Sigmoid colon (tissue), 7 donors: ENCODE data around the gene PYDC2. TPM values are rescaled to one million over a fixed set of nuclear protein-coding genes. Genes with fewer than 3 reads are reported as not detected.

ENCODE experiments used
- DNase-seq: peaks from one replicate; pipeline ENCODE4 v3.0.0-alpha.2; 2019
- H3K27ac ChIP-seq, 4 donors: fragments of 200-600 bp; sonication (generic); one replicate each; pipeline ENCODE4 v1.5.1; 2016 to 2019; ENCODE audit warnings: mild to moderate bottlenecking in 1 of 4
- H3K27me3 ChIP-seq, 3 donors: fragments of 200-600 bp; sonication (generic); one replicate each; pipeline ENCODE4 v1.5.1; 2019; ENCODE audit warnings: mild to moderate bottlenecking in 1 of 3
- H3K36me3 ChIP-seq, 4 donors: fragments of 200-600 bp; sonication (generic); one replicate each; pipeline ENCODE4 v1.5.1; 2016 to 2019
- H3K4me1 ChIP-seq, 4 donors: fragments of 200-600 bp; sonication (generic); one replicate each; pipeline ENCODE4 v1.5.1; 2017 to 2019
- H3K4me3 ChIP-seq, 4 donors: fragments of 200-600 bp; sonication (generic); one replicate each; pipeline ENCODE4 v1.5.1; 2017 to 2019; ENCODE audit warnings: mild to moderate bottlenecking in 2 of 4, moderate library complexity in 1 of 4
- H3K9me3 ChIP-seq, 4 donors: fragments of 200-600 bp in 3 of 4; sonication (generic) in 3 of 4; one replicate each; pipeline versions ENCODE4 v1.5.1 to v1.6.1; 2013 to 2019
- CTCF ChIP-seq, 4 experiments: fragments of 450-650 bp in 3 of 4; fragments of 200-600 bp in 1 of 4; IDR thresholded peaks; one replicate each; pipeline ENCODE4 v1.5.1; 2016 to 2019; ENCODE audit warnings: antibody characterized with exemption in 4 of 4, mild to moderate bottlenecking in 3 of 4, moderate library complexity in 2 of 4
- EP300 ChIP-seq, 4 donors: sonication (generic); formaldehyde crosslinking; IDR thresholded peaks; one replicate each; pipeline ENCODE4 v1.6.1; 2017; ENCODE audit warnings: antibody characterized with exemption in 4 of 4
- POLR2A ChIP-seq, 2 donors: fragments of 450-650 bp; IDR thresholded peaks; one replicate each; pipeline ENCODE4 v1.6.1; 2016; ENCODE audit warnings: antibody characterized with exemption in 2 of 2, mild to moderate bottlenecking in 2 of 2, moderate library complexity in 2 of 2
- POLR2AphosphoS5 ChIP-seq, 4 donors: sonication (generic); formaldehyde crosslinking; IDR thresholded peaks; one replicate each; pipeline ENCODE4 v1.6.1; 2017; ENCODE audit warnings: antibody characterized with exemption in 4 of 4
- WGBS, 2 donors: extraction: QIAGEN DNeasy Blood & Tissue Kit; methylation state at CpG; one replicate each; pipeline ENCODE4 v1.1.7; 2013; 5-methylcytosine and 5-hydroxymethylcytosine counted together
- intact Hi-C: fragments of 100-400 bp; cut with DNase I; formaldehyde crosslinking; loops from one replicate; pipeline ENCODE4 v1.15.1; 2023
- polyA plus RNA-seq, 3 donors: library from polyadenylated mRNA; stranded (reverse); fragments of 200-250 nt; gene quantifications; one replicate each; pipeline ENCODE4 v1.2.3, GENCODE V29; 2013
- total RNA-seq, 4 donors: library from RNA; depleted of rRNA; stranded (reverse); fragments of >200 nt; gene quantifications; one replicate each; pipeline ENCODE4 v1.1.0, GENCODE V29; 2016
- donor health status: healthy with polysubstance abuse.
- donor health status: Bipolar disorder and iron deficiency.
- donor health status: healthy.

PYDC2 gene
- total and polyA plus RNA-seq, 7 donors = not detected

DNA sequence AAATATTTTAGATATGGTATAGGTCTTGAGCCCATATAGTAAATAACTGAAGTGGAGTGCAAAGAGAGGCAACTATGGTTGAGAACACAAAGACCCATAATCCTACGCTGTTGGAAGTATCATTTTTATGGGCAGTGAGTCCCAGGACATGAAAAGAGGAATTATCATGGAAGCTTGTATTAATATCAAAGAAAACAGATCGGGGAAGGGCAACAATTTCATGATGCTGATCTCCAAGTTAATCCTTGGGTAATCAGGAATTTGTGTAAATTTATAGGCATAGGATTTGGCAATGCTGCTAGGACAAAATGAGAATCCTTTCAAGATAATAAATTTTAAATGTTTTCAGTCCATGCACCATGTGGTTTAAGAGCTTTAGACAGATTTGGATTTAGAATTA, 40.2 kb upstream of the PYDC2 start:
- TF ChIP-seq POLR2AphosphoS5 (IDR thresholded peaks at IDR 0.05) = no peak
- no peak for TF ChIP-seq POLR2A (IDR thresholded peaks at IDR 0.05)
- TF ChIP-seq EP300 (IDR thresholded peaks at IDR 0.05) = no peak
- no peak for TF ChIP-seq CTCF (IDR thresholded peaks at IDR 0.05)
- no peaks in the 10 kb centered on the region for H3K4me1 ChIP-seq
- DNase-seq = no peak
- no peak overlapping the region for H3K4me3 ChIP-seq
- H3K9me3 ChIP-seq = no peaks in the 10 kb centered on the region
- intact Hi-C loops = no loop called here
- H3K27me3 ChIP-seq = no peaks in the 10 kb centered on the region
- 86 to 87% methylated on average over 2 of the region's 2 CpGs for WGBS, 2 donors
- no peak overlapping the region for H3K27ac ChIP-seq
- H3K36me3 ChIP-seq = no peaks in the 10 kb centered on the region

- 69 to 76% methylated on average over 3 of the region's 3 CpGs for WGBS, 2 donors
- no peaks in the 10 kb centered on the region for H3K9me3 ChIP-seq
- no peaks in the 10 kb centered on the region for H3K36me3 ChIP-seq
- H3K27me3 ChIP-seq = no peaks in the 10 kb centered on the region
- no peak overlapping the region for H3K4me3 ChIP-seq
- TF ChIP-seq EP300 (IDR thresholded peaks at IDR 0.05) (no peak), CTCF (IDR thresholded peaks at IDR 0.05) (no peak), POLR2A (IDR thresholded peaks at IDR 0.05) (no peak), POLR2AphosphoS5 (IDR thresholded peaks at IDR 0.05) (no peak)
- no peak for DNase-seq
- intact Hi-C loops = no loop called here
- no peak overlapping the region for H3K27ac ChIP-seq
- no peaks in the 10 kb centered on the region for H3K4me1 ChIP-seq
These were observed 36.1 kb upstream of the PYDC2 start for GRCh38 chr3:191424881-191425280.

- 76 to 87% methylated on average over 11 of the region's 11 CpGs for WGBS, 2 donors
- Histone ChIP-seq H3K27ac (no peak overlapping the region), H3K4me3 (no peak overlapping the region), H3K36me3 (no peaks in the 10 kb centered on the region), H3K4me1 (no peaks in the 10 kb centered on the region), H3K27me3 (no peaks in the 10 kb centered on the region), H3K9me3 (no peaks in the 10 kb centered on the region)
- intact Hi-C loops = no loop called here
- DNase-seq = no peak
- TF ChIP-seq EP300 (IDR thresholded peaks at IDR 0.05) (no peak), CTCF (IDR thresholded peaks at IDR 0.05) (no peak), POLR2A (IDR thresholded peaks at IDR 0.05) (no peak), POLR2AphosphoS5 (IDR thresholded peaks at IDR 0.05) (no peak)
These were observed 35.6 kb upstream of the PYDC2 start for GRCh38 chr3:191425322-191425734.

DNA sequence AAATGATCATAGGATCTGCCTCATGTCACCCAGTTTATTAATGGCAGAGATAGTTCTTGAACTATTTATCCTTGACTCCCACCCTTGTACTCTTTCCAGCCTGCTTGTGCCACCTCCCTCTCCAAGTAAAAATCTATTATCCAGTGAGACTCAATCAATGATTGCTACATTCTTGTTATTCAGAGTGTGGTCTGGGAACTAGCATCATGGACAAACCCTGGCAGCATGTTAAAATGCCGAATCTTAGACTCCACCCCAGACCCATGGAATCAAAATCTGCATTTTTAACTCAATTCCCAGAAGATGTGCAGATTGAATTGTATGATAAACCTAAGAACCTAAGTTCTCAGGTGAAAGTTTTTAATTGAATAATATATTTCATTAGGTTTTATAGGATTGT, 34.7 kb upstream of the PYDC2 start:
- Histone ChIP-seq H3K4me3 (no peak overlapping the region), H3K9me3 (no peaks in the 10 kb centered on the region), H3K27me3 (no peaks in the 10 kb centered on the region), H3K36me3 (no peaks in the 10 kb centered on the region), H3K4me1 (no peaks in the 10 kb centered on the region), H3K27ac (no peak overlapping the region)
- TF ChIP-seq POLR2AphosphoS5 (IDR thresholded peaks at IDR 0.05) (no peak), CTCF (IDR thresholded peaks at IDR 0.05) (no peak), POLR2A (IDR thresholded peaks at IDR 0.05) (no peak), EP300 (IDR thresholded peaks at IDR 0.05) (no peak)
- WGBS, 2 donors = 72 to 79% methylated on average over 1 of the region's 1 CpG
- intact Hi-C loops = no loop called here
- no peak for DNase-seq

DNA sequence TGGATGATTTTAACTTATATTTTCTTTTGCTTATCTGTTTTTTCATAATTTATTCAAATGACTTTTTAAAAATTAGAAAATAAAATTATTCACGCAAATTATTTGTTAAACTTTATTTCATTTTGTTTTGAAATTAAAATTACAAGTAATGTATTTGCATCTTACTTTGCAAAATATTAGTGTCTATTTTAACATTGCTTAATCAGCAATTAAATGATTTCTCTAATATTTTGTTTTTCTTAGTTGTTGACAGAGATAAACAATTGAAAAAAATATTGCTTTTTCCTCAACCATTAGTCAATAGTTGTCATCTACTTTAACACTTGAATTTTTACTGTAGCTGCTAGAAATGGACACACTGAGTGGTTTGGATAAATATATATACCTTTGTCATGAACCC, 32.8 kb upstream of the PYDC2 start:
- no peak for DNase-seq
- Histone ChIP-seq H3K27me3 (no peaks in the 10 kb centered on the region), H3K4me3 (no peak overlapping the region), H3K4me1 (no peaks in the 10 kb centered on the region), H3K9me3 (no peaks in the 10 kb centered on the region), H3K36me3 (no peaks in the 10 kb centered on the region), H3K27ac (no peak overlapping the region)
- intact Hi-C loops = no loop called here
- TF ChIP-seq EP300 (IDR thresholded peaks at IDR 0.05) = no peak
- WGBS, 2 donors = 93 to 94% methylated on average over 1 of the region's 1 CpG
